Muscle layer of duodenum (tissue), 2 donors: Measurements from ENCODE around the gene WARS2.

Experiments
- H3K27ac ChIP-seq: one replicate; pipeline ENCODE4 v1.7.0; 2013; ENCODE audit warnings: mild to moderate bottlenecking, low read length
- H3K27me3 ChIP-seq: one replicate; pipeline ENCODE4 v1.7.0; 2013; ENCODE audit warnings: low read depth, mild to moderate bottlenecking, control low read depth, low read length
- H3K36me3 ChIP-seq, 2 donors: one replicate each; pipeline ENCODE4 v1.7.0; 2013; ENCODE audit warnings: low read length in 2 of 2, control low read depth in 1 of 2, mild to moderate bottlenecking in 1 of 2; ENCODE audit not compliant: insufficient read depth in 2 of 2, control insufficient read depth in 1 of 2
- H3K4me1 ChIP-seq, 2 donors: one replicate each; pipeline ENCODE4 v1.7.0; 2013; ENCODE audit warnings: low read length in 2 of 2, mild to moderate bottlenecking in 2 of 2, control low read depth in 1 of 2, moderate library complexity in 1 of 2; ENCODE audit not compliant: insufficient read depth in 2 of 2, control insufficient read depth in 1 of 2
- H3K4me3 ChIP-seq, 2 donors: one replicate each; pipeline ENCODE4 v1.7.0; 2013; ENCODE audit warnings: low read length in 2 of 2, low read depth in 1 of 2, mild to moderate bottlenecking in 1 of 2
- H3K9me3 ChIP-seq, 2 donors: one replicate each; pipeline ENCODE4 v1.7.0; 2013; ENCODE audit warnings: low read length in 2 of 2, control low read depth in 1 of 2, mild to moderate bottlenecking in 1 of 2; ENCODE audit not compliant: control insufficient read depth in 1 of 2
- donor health status: healthy.

WARS2 gene

GRCh38 chr1:119007339-119007669, 133.1 kb downstream of the WARS2 start:
- Histone ChIP-seq H3K36me3 (no peaks in the 10 kb centered on the region), H3K4me3 (no peak overlapping the region), H3K9me3 (peaks cover 0 to 3% of the 10 kb centered on the region in 2 donors), H3K27ac (no peak overlapping the region), H3K27me3 (peaks cover 72% of the 10 kb centered on the region), H3K4me1 (peaks cover 0 to 27% of the 10 kb centered on the region in 2 donors)

GRCh38 chr1:119006406-119007279, 133.8 kb downstream of the WARS2 start:
- H3K4me1 ChIP-seq, result peaks cover 0 to 27% of the 10 kb centered on the region in 2 donors
- H3K4me3 ChIP-seq, result no peak overlapping the region
- peaks cover 78% of the 10 kb centered on the region for H3K27me3 ChIP-seq
- no peaks in the 10 kb centered on the region for H3K36me3 ChIP-seq
- H3K27ac ChIP-seq, result no peak overlapping the region
- peaks cover 0 to 3% of the 10 kb centered on the region in 2 donors for H3K9me3 ChIP-seq

GRCh38 chr1:119005724-119006405, 134.6 kb downstream of the WARS2 start:
- H3K36me3 ChIP-seq, result no peaks in the 10 kb centered on the region
- H3K9me3 ChIP-seq, result peaks cover 0 to 3% of the 10 kb centered on the region in 2 donors
- no peak overlapping the region for H3K4me3 ChIP-seq
- peaks cover 83% of the 10 kb centered on the region for H3K27me3 ChIP-seq
- H3K4me1 ChIP-seq, result peaks cover 0 to 31% of the 10 kb centered on the region in 2 donors
- no peak overlapping the region for H3K27ac ChIP-seq

GRCh38 chr1:119004781-119005180, 135.7 kb downstream of the WARS2 start:
- Histone ChIP-seq H3K4me3 (no peak overlapping the region), H3K9me3 (peaks cover 0 to 3% of the 10 kb centered on the region in 2 donors), H3K36me3 (no peaks in the 10 kb centered on the region), H3K27me3 (peaks cover 94% of the 10 kb centered on the region), H3K4me1 (peaks cover 0 to 39% of the 10 kb centered on the region in 2 donors), H3K27ac (no peak overlapping the region)

- peaks cover 0 to 39% of the 10 kb centered on the region in 2 donors for H3K4me1 ChIP-seq
- H3K36me3 ChIP-seq, result no peaks in the 10 kb centered on the region
- no peak overlapping the region for H3K27ac ChIP-seq
- H3K27me3 ChIP-seq, result peaks cover 95% of the 10 kb centered on the region
- H3K4me3 ChIP-seq, result no peak overlapping the region
- peaks cover 0 to 3% of the 10 kb centered on the region in 2 donors for H3K9me3 ChIP-seq
These were observed 136.3 kb downstream of the WARS2 start for GRCh38 chr1:119004129-119004527.

- Histone ChIP-seq H3K4me3 (no peak overlapping the region), H3K4me1 (peaks cover 0 to 35% of the 10 kb centered on the region in 2 donors), H3K9me3 (peaks cover 0 to 3% of the 10 kb centered on the region in 2 donors), H3K36me3 (no peaks in the 10 kb centered on the region), H3K27ac (no peak overlapping the region), H3K27me3 (peaks cover 96% of the 10 kb centered on the region)
These were observed 136.9 kb downstream of the WARS2 start for GRCh38 chr1:119003413-119004128.

- no peaks in the 10 kb centered on the region for H3K36me3 ChIP-seq
- H3K27ac ChIP-seq, result no peak overlapping the region
- peaks cover 93% of the 10 kb centered on the region for H3K27me3 ChIP-seq
- peaks cover 0 to 21% of the 10 kb centered on the region in 2 donors for H3K4me1 ChIP-seq
- H3K9me3 ChIP-seq, result peaks cover 0 to 3% of the 10 kb centered on the region in 2 donors
- H3K4me3 ChIP-seq, result no peak overlapping the region
These were observed 138.3 kb downstream of the WARS2 start for GRCh38 chr1:119002028-119002686.

- Histone ChIP-seq H3K27ac (no peak overlapping the region), H3K36me3 (no peaks in the 10 kb centered on the region), H3K9me3 (peaks cover 0 to 3% of the 10 kb centered on the region in 2 donors), H3K4me3 (peak overlapping the region; percentile 30 to 35), H3K27me3 (peaks cover 93% of the 10 kb centered on the region), H3K4me1 (peaks cover 0 to 14% of the 10 kb centered on the region in 2 donors)
These were observed 139.0 kb downstream of the WARS2 start for GRCh38 chr1:119001181-119002027.

GRCh38 chr1:119000371-119001180, 139.9 kb downstream of the WARS2 start:
- Histone ChIP-seq H3K27me3 (peaks cover 92% of the 10 kb centered on the region), H3K4me1 (peaks cover 0 to 12% of the 10 kb centered on the region in 2 donors), H3K27ac (no peak overlapping the region), H3K36me3 (no peaks in the 10 kb centered on the region), H3K9me3 (peaks cover 0 to 3% of the 10 kb centered on the region in 2 donors), H3K4me3 (peak overlapping the region; percentile 30 to 35)
